GM21737 (cell line): ENCODE measurements around the gene CENPV.
"Not testable (repeated sequence)": the region's sequence is repeated elsewhere in the genome, so short reads cannot be mapped to it uniquely, and the experiment has no call there.

Source experiments
- ATAC-seq: cut with Tn5 transposase; IDR thresholded peaks from one replicate; pipeline ENCODE4 v1.9.1; 2021; ENCODE audit warnings: mild to moderate bottlenecking, moderate library complexity; ENCODE audit not compliant: unreplicated experiment

CENPV gene

GRCh38 chr17:16353317-16354174 lies at the start of gene CENPV:
CENPV (minus strand) TSS chr17:16353469; CDS start chr17:16353436, 33 bp downstream.
- peak; percentile 66 for ATAC-seq

- ATAC-seq, result peak; percentile 91
These were observed 45.3 kb upstream of the CENPV start for GRCh38 chr17:16398270-16399267.

- not testable (repeated sequence) for ATAC-seq
These were observed 43.4 kb upstream of the CENPV start for GRCh38 chr17:16396693-16397092.

GRCh38 chr17:16395887-16396286 lies 42.6 kb upstream of the CENPV start:
- not testable (repeated sequence) for ATAC-seq

- ATAC-seq, result not testable (repeated sequence)
These were observed 39.2 kb upstream of the CENPV start for GRCh38 chr17:16392491-16392890.

GRCh38 chr17:16391451-16391850 lies 38.2 kb upstream of the CENPV start:
- no peak for ATAC-seq

GRCh38 chr17:16386126-16386507 lies 32.8 kb upstream of the CENPV start:
- ATAC-seq, result peak; percentile 11

GRCh38 chr17:16384557-16384956 lies 31.3 kb upstream of the CENPV start:
- no peak for ATAC-seq

- ATAC-seq, result no peak
These were observed 30.6 kb upstream of the CENPV start for GRCh38 chr17:16383772-16384287.

GRCh38 chr17:16383216-16383615 lies 29.9 kb upstream of the CENPV start:
- ATAC-seq, result no peak

- no peak for ATAC-seq
These were observed 28.2 kb upstream of the CENPV start for GRCh38 chr17:16381496-16381820.

- peak; percentile 89 for ATAC-seq
These were observed 27.6 kb upstream of the CENPV start, which contains the start of gene UBB for GRCh38 chr17:16380640-16381495. UBB (plus strand) TSS chr17:16381091; CDS start chr17:16381908, 817 bp downstream.

- ATAC-seq, result no peak
These were observed 26.4 kb upstream of the CENPV start for GRCh38 chr17:16379654-16380053.

GRCh38 chr17:16378636-16379282 lies 25.5 kb upstream of the CENPV start:
- ATAC-seq, result no peak

GRCh38 chr17:16377941-16378341 lies 24.7 kb upstream of the CENPV start:
- ATAC-seq, result no peak

- no peak for ATAC-seq
These were observed 21.1 kb upstream of the CENPV start for GRCh38 chr17:16374146-16374938.

GRCh38 chr17:16371742-16372141 lies 18.5 kb upstream of the CENPV start:
- ATAC-seq, result no peak

GRCh38 chr17:16364625-16365024 lies 11.4 kb upstream of the CENPV start:
- ATAC-seq, result no peak
